ENCODE measurements around the gene LAMA2.

LAMA2 gene

GRCh38 chr6:129112591-129112990 is 229.7 kb downstream of the LAMA2 start:
- Histone ChIP-seq H3K9me3 (ENCODE audit: insufficient read depth, low read length) (no peaks in the 10 kb centered on the region), H3K27me3 (ENCODE audit: insufficient read depth, insufficient read length) (no peaks in the 10 kb centered on the region), H3K4me1 (ENCODE audit: insufficient read depth, insufficient read length) (no peaks in the 10 kb centered on the region), H3K9ac (ENCODE audit: insufficient read length, low read depth) (no peak overlapping the region), H3K4me3 (ENCODE audit: insufficient read length, low read depth) (no peak overlapping the region), H3K36me3 (ENCODE audit: insufficient read depth, insufficient read length, low read length) (no peaks in the 10 kb centered on the region)
- TF ChIP-seq YY1 (IDR thresholded peaks at IDR 0.05; ENCODE audit: insufficient read depth, insufficient read length) (no peak), SUZ12 (IDR thresholded peaks at IDR 0.05; ENCODE audit: extremely low read depth, insufficient read depth, insufficient read length) (no peak), ZNF274 (IDR thresholded peaks at IDR 0.05; ENCODE audit: low read depth, low read length) (no peak)
- DNase-seq (ENCODE audit: low read depth, low spot score): no peak

GRCh38 chr6:129113637-129114036 is 230.7 kb downstream of the LAMA2 start:
- Histone ChIP-seq H3K4me3 (ENCODE audit: insufficient read length, low read depth) (no peak overlapping the region), H3K36me3 (ENCODE audit: insufficient read depth, insufficient read length, low read length) (no peaks in the 10 kb centered on the region), H3K4me1 (ENCODE audit: insufficient read depth, insufficient read length) (no peaks in the 10 kb centered on the region), H3K9me3 (ENCODE audit: insufficient read depth, low read length) (no peaks in the 10 kb centered on the region), H3K27me3 (ENCODE audit: insufficient read depth, insufficient read length) (no peaks in the 10 kb centered on the region), H3K9ac (ENCODE audit: insufficient read length, low read depth) (no peak overlapping the region)
- no peak for DNase-seq (ENCODE audit: low read depth, low spot score)
- TF ChIP-seq ZNF274 (IDR thresholded peaks at IDR 0.05; ENCODE audit: low read depth, low read length) (no peak), YY1 (IDR thresholded peaks at IDR 0.05; ENCODE audit: insufficient read depth, insufficient read length) (no peak), SUZ12 (IDR thresholded peaks at IDR 0.05; ENCODE audit: extremely low read depth, insufficient read depth, insufficient read length) (no peak)

GRCh38 chr6:129114636-129115391 is 231.9 kb downstream of the LAMA2 start:
- no peaks in the 10 kb centered on the region for H3K9me3 ChIP-seq (ENCODE audit: insufficient read depth, low read length)
- no peak for DNase-seq (ENCODE audit: low read depth, low spot score)
- no peak for TF ChIP-seq YY1 (IDR thresholded peaks at IDR 0.05; ENCODE audit: insufficient read depth, insufficient read length)
- TF ChIP-seq ZNF274 (IDR thresholded peaks at IDR 0.05; ENCODE audit: low read depth, low read length): no peak
- no peak for TF ChIP-seq SUZ12 (IDR thresholded peaks at IDR 0.05; ENCODE audit: extremely low read depth, insufficient read depth, insufficient read length)
- no peaks in the 10 kb centered on the region for H3K27me3 ChIP-seq (ENCODE audit: insufficient read depth, insufficient read length)
- no peak overlapping the region for H3K4me3 ChIP-seq (ENCODE audit: insufficient read length, low read depth)
- no peak overlapping the region for H3K9ac ChIP-seq (ENCODE audit: insufficient read length, low read depth)
- no peaks in the 10 kb centered on the region for H3K4me1 ChIP-seq (ENCODE audit: insufficient read depth, insufficient read length)
- H3K36me3 ChIP-seq (ENCODE audit: insufficient read depth, insufficient read length, low read length): no peaks in the 10 kb centered on the region

GRCh38 chr6:129115471-129115870 is 232.5 kb downstream of the LAMA2 start:
- Histone ChIP-seq H3K4me3 (ENCODE audit: insufficient read length, low read depth) (no peak overlapping the region), H3K9ac (ENCODE audit: insufficient read length, low read depth) (no peak overlapping the region), H3K36me3 (ENCODE audit: insufficient read depth, insufficient read length, low read length) (no peaks in the 10 kb centered on the region), H3K4me1 (ENCODE audit: insufficient read depth, insufficient read length) (no peaks in the 10 kb centered on the region), H3K27me3 (ENCODE audit: insufficient read depth, insufficient read length) (no peaks in the 10 kb centered on the region), H3K9me3 (ENCODE audit: insufficient read depth, low read length) (no peaks in the 10 kb centered on the region)
- no peak for TF ChIP-seq ZNF274 (IDR thresholded peaks at IDR 0.05; ENCODE audit: low read depth, low read length)
- TF ChIP-seq SUZ12 (IDR thresholded peaks at IDR 0.05; ENCODE audit: extremely low read depth, insufficient read depth, insufficient read length): no peak
- TF ChIP-seq YY1 (IDR thresholded peaks at IDR 0.05; ENCODE audit: insufficient read depth, insufficient read length): no peak
- no peak for DNase-seq (ENCODE audit: low read depth, low spot score)

GRCh38 chr6:129117355-129117754 is 234.4 kb downstream of the LAMA2 start:
- Histone ChIP-seq H3K4me3 (ENCODE audit: insufficient read length, low read depth) (no peak overlapping the region), H3K27me3 (ENCODE audit: insufficient read depth, insufficient read length) (no peaks in the 10 kb centered on the region), H3K9ac (ENCODE audit: insufficient read length, low read depth) (no peak overlapping the region), H3K36me3 (ENCODE audit: insufficient read depth, insufficient read length, low read length) (no peaks in the 10 kb centered on the region), H3K4me1 (ENCODE audit: insufficient read depth, insufficient read length) (no peaks in the 10 kb centered on the region), H3K9me3 (ENCODE audit: insufficient read depth, low read length) (no peaks in the 10 kb centered on the region)
- DNase-seq (ENCODE audit: low read depth, low spot score): no peak
- TF ChIP-seq YY1 (IDR thresholded peaks at IDR 0.05; ENCODE audit: insufficient read depth, insufficient read length): no peak
- no peak for TF ChIP-seq SUZ12 (IDR thresholded peaks at IDR 0.05; ENCODE audit: extremely low read depth, insufficient read depth, insufficient read length)
- TF ChIP-seq ZNF274 (IDR thresholded peaks at IDR 0.05; ENCODE audit: low read depth, low read length): no peak

- TF ChIP-seq YY1 (IDR thresholded peaks at IDR 0.05; ENCODE audit: insufficient read depth, insufficient read length): no peak
- no peak for TF ChIP-seq SUZ12 (IDR thresholded peaks at IDR 0.05; ENCODE audit: extremely low read depth, insufficient read depth, insufficient read length)
- no peak for TF ChIP-seq ZNF274 (IDR thresholded peaks at IDR 0.05; ENCODE audit: low read depth, low read length)
- Histone ChIP-seq H3K4me1 (ENCODE audit: insufficient read depth, insufficient read length) (no peaks in the 10 kb centered on the region), H3K9ac (ENCODE audit: insufficient read length, low read depth) (no peak overlapping the region), H3K4me3 (ENCODE audit: insufficient read length, low read depth) (no peak overlapping the region), H3K27me3 (ENCODE audit: insufficient read depth, insufficient read length) (no peaks in the 10 kb centered on the region), H3K36me3 (ENCODE audit: insufficient read depth, insufficient read length, low read length) (no peaks in the 10 kb centered on the region), H3K9me3 (ENCODE audit: insufficient read depth, low read length) (no peaks in the 10 kb centered on the region)
- no peak for DNase-seq (ENCODE audit: low read depth, low spot score)
Observed at GRCh38 chr6:129120856-129121638, 238.1 kb downstream of the LAMA2 start.

- Histone ChIP-seq H3K9ac (ENCODE audit: insufficient read length, low read depth) (no peak overlapping the region), H3K9me3 (ENCODE audit: insufficient read depth, low read length) (no peaks in the 10 kb centered on the region), H3K4me1 (ENCODE audit: insufficient read depth, insufficient read length) (no peaks in the 10 kb centered on the region), H3K36me3 (ENCODE audit: insufficient read depth, insufficient read length, low read length) (no peaks in the 10 kb centered on the region), H3K27me3 (ENCODE audit: insufficient read depth, insufficient read length) (no peaks in the 10 kb centered on the region), H3K4me3 (ENCODE audit: insufficient read length, low read depth) (no peak overlapping the region)
- no peak for DNase-seq (ENCODE audit: low read depth, low spot score)
- TF ChIP-seq YY1 (IDR thresholded peaks at IDR 0.05; ENCODE audit: insufficient read depth, insufficient read length) (no peak), SUZ12 (IDR thresholded peaks at IDR 0.05; ENCODE audit: extremely low read depth, insufficient read depth, insufficient read length) (no peak), ZNF274 (IDR thresholded peaks at IDR 0.05; ENCODE audit: low read depth, low read length) (no peak)
Observed at GRCh38 chr6:129124347-129124746, 241.4 kb downstream of the LAMA2 start.

Data from NT2/D1 (cell line).